Left lung (tissue), 10 donors: ENCODE results near the gene TLX1. TPM values are rescaled to one million over a fixed set of nuclear protein-coding genes. Genes with fewer than 3 reads are reported as not detected.

ENCODE experiments used
- ATAC-seq: fragments of 200-7000 bp; cut with Tn5 transposase; one replicate; pipeline ENCODE4 v1.9.1; 2020; ENCODE audit warnings: moderate library complexity
- DNase-seq, 4 donors: peaks; one replicate each; pipeline ENCODE4 v3.0.0-alpha.2; 2013 to 2020
- H3K27ac ChIP-seq, 2 donors: fragments of 200-600 bp; sonication (generic) in 1 of 2; one replicate each; pipeline versions ENCODE4 v1.5.0 to v1.8.0; 2020 to 2021
- H3K27me3 ChIP-seq, 2 donors: fragments of 200-600 bp; sonication (generic) in 1 of 2; one replicate each; pipeline versions ENCODE4 v1.5.0 to v1.8.0; 2020 to 2021
- H3K36me3 ChIP-seq, 2 donors: fragments of 200-600 bp; sonication (generic) in 1 of 2; one replicate each; pipeline versions ENCODE4 v1.5.0 to v1.8.0; 2020 to 2021
- H3K4me1 ChIP-seq, 2 donors: fragments of 200-600 bp; one replicate each; pipeline ENCODE4 v1.8.0; 2021
- H3K4me3 ChIP-seq, 2 donors: fragments of 200-600 bp; sonication (generic) in 1 of 2; one replicate each; pipeline versions ENCODE4 v1.5.0 to v1.8.0; 2020 to 2021; ENCODE audit warnings: mild to moderate bottlenecking in 1 of 2
- H3K9me3 ChIP-seq, 2 donors: fragments of 200-600 bp; sonication (generic) in 1 of 2; one replicate each; pipeline versions ENCODE4 v1.5.0 to v1.8.0; 2020 to 2021
- CTCF ChIP-seq, 2 donors: fragments of 200-600 bp; sonication (generic) in 1 of 2; IDR thresholded peaks; one replicate each; pipeline versions ENCODE4 v1.5.0 to v1.8.0; 2021; ENCODE audit warnings: antibody characterized with exemption in 2 of 2
- intact Hi-C, 2 donors: fragments of 100-400 bp; cut with DNase I; formaldehyde crosslinking; loops; one replicate each; pipeline versions ENCODE4 v1.11.2 to v1.14.2; 2022
- polyA plus RNA-seq, 6 donors: library from polyadenylated mRNA; unstranded; fragments of 120-200 nt; gene quantifications; one replicate each; pipeline ENCODE4 v1.2.1, GENCODE V29; 2013; ENCODE audit not compliant: insufficient read length in 6 of 6
- total RNA-seq, 2 donors: library from RNA; stranded (reverse); fragmentation: NEBNext Ultra II Directional; extraction: Animal tissue kit (Norgen Biotek cat#: 25700); gene quantifications; one replicate each; pipeline ENCODE4 v1.2.1, GENCODE V29; 2021
- donor health status: DM: no; HTN: yes; CAD: no.
- donor health status: DM: no; HTN: no; CAD: no.

The TLX1 gene
- total and polyA plus RNA-seq, 8 donors = not detected

GRCh38 chr10:101140950-101141615 lies 10.0 kb downstream of the TLX1 start:
- Histone ChIP-seq H3K4me3 (no peak overlapping the region), H3K27ac (no peak overlapping the region), H3K9me3 (no peaks in the 10 kb centered on the region), H3K4me1 (peaks cover 0 to 3% of the 10 kb centered on the region in 2 donors), H3K36me3 (no peaks in the 10 kb centered on the region), H3K27me3 (peaks cover 96 to 100% of the 10 kb centered on the region in 2 donors)
- DNase-seq (no peak), ATAC-seq (no peak)
- intact Hi-C loops = loop anchor here in 1 of 2 donors (5.0 kb wide), 1 partner anchor 44 kb away; no protein-coding TSS in a partner anchor
- TF ChIP-seq CTCF (IDR thresholded peaks at IDR 0.05) = no peak

DNA sequence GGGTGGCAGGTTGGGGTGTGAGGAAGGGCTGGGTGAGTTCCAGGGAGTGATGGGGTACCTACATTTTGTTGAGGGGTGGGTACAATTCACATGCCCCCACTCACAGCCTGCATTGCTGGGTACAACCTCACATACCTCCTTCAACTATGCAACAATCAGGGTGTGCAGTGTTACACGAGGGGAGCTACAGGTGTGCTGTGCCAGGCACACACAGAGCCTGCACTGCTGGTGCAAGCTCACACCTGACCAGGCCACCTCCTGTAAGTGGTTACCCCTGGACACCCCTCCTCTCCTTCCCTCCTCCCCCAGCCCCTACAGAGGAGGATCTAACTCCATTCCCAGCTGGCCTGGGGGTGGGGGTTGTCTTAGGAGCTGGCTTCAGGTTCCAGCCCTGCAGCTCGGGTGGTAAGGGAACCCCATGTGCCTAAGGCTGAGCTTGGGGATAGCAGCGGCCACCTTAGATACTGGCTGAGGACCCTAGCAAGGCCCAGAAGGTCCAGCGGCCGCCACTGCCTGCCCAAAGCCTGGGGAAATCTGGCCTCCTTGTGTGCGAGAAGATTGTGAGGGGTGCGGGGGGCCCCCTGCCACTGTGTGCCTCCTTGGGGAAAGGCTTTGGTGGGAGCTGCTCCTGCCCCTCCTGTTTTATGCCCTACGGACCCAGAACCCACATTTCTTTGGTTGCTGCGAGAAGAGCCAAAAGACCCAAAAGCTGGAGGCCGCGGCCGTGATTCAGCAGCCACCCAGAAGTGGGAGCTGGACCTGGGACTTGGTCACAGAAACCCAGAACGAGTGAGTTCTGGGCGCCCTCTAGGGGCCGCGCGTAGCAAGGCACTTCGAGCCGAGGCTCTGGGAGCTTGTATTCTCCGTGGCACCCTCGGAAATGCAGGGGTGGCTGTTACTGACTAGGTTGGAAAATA lies 10.8 kb downstream of the TLX1 start:
- H3K4me1 ChIP-seq = peaks cover 0 to 3% of the 10 kb centered on the region in 2 donors
- ATAC-seq (peak; percentile 97), DNase-seq (peak; percentile 74 to 94 (median 86))
- H3K9me3 ChIP-seq = no peaks in the 10 kb centered on the region
- no peak overlapping the region for H3K4me3 ChIP-seq
- H3K36me3 ChIP-seq = no peaks in the 10 kb centered on the region
- intact Hi-C loops = loop anchor here in 1 of 2 donors (5.0 kb wide), 1 partner anchor 45 kb away; no protein-coding TSS in a partner anchor
- TF ChIP-seq CTCF (IDR thresholded peaks at IDR 0.05) = peak; percentile 96
- peaks cover 96 to 100% of the 10 kb centered on the region in 2 donors for H3K27me3 ChIP-seq
- H3K27ac ChIP-seq = no peak overlapping the region

- Histone ChIP-seq H3K27ac (no peak overlapping the region), H3K27me3 (peaks cover 96 to 100% of the 10 kb centered on the region in 2 donors), H3K36me3 (no peaks in the 10 kb centered on the region), H3K9me3 (no peaks in the 10 kb centered on the region), H3K4me1 (peaks cover 0 to 3% of the 10 kb centered on the region in 2 donors), H3K4me3 (no peak overlapping the region)
- no peak for TF ChIP-seq CTCF (IDR thresholded peaks at IDR 0.05)
- ATAC-seq (no peak), DNase-seq (no peak)
- intact Hi-C loops = loop anchor here in 1 of 2 donors (5.0 kb wide), 1 partner anchor 45 kb away; no protein-coding TSS in a partner anchor
Measured at GRCh38 chr10:101142533-101143344, 11.6 kb downstream of the TLX1 start.

DNA sequence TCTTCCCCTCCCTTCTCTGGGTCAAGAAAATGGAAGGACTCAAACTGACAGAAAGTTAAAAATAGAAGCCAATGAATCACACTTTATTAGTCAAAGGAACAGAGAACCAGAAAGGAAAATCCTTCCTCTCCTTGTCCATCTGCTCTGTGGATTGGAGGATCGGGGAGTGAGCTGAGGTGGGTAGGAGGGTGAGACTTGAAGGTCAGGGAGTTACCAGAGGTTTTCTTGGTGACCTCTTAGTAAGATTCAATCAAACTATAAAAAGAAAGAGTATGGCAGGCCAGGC lies 12.2 kb downstream of the TLX1 start:
- Histone ChIP-seq H3K9me3 (no peaks in the 10 kb centered on the region), H3K4me1 (peaks cover 0 to 3% of the 10 kb centered on the region in 2 donors), H3K27ac (no peak overlapping the region), H3K4me3 (no peak overlapping the region), H3K36me3 (no peaks in the 10 kb centered on the region), H3K27me3 (peaks cover 96 to 100% of the 10 kb centered on the region in 2 donors)
- no peak for TF ChIP-seq CTCF (IDR thresholded peaks at IDR 0.05)
- DNase-seq (no peak), ATAC-seq (no peak)
- intact Hi-C loops = loop anchor here in 1 of 2 donors (5.0 kb wide), 1 partner anchor 46 kb away; no protein-coding TSS in a partner anchor
